Measurements from ENCODE around the gene SLC12A9.

GRCh38 chr7:100852048-100852872, at the start of gene SLC12A9:
- TF ChIP-seq, protein P1, sequence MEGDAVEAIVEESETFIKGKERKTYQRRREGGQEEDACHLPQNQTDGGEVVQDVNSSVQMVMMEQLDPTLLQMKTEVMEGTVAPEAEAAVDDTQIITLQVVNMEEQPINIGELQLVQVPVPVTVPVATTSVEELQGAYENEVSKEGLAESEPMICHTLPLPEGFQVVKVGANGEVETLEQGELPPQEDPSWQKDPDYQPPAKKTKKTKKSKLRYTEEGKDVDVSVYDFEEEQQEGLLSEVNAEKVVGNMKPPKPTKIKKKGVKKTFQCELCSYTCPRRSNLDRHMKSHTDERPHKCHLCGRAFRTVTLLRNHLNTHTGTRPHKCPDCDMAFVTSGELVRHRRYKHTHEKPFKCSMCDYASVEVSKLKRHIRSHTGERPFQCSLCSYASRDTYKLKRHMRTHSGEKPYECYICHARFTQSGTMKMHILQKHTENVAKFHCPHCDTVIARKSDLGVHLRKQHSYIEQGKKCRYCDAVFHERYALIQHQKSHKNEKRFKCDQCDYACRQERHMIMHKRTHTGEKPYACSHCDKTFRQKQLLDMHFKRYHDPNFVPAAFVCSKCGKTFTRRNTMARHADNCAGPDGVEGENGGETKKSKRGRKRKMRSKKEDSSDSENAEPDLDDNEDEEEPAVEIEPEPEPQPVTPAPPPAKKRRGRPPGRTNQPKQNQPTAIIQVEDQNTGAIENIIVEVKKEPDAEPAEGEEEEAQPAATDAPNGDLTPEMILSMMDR (IDR thresholded peaks at IDR 0.05), result peak; percentile 81 to 94 (median 90)
- peak in 1 of 2 donors; percentile 62 for TF ChIP-seq POLR2A (IDR thresholded peaks at IDR 0.05)
